Endothelial cell of umbilical vein (primary cell): Measurements from ENCODE around the gene NPHS1. TPM values are rescaled to one million over a fixed set of nuclear protein-coding genes. Genes with fewer than 3 reads are reported as not detected.

Source experiments
- BruUV-seq: library from RNA; stranded (reverse); fragments of 400-500 nt; replicated peaks from 2 replicates; lab custom pipeline; 2021; lab: Mats Ljungman, UMichigan
- CTCF ChIA-PET: fragments of 300-600, 350-600 bp; sonication (Branson Sonifier 250); formaldehyde crosslinking; loops from one replicate; lab custom pipeline; 2021; ENCODE audit warnings: antibody characterized with exemption, inconsistent platforms; lab: Charles Lee
- POLR2A ChIA-PET: fragments of 300-600, 350-600 bp; sonication (Branson Sonifier 250); formaldehyde crosslinking; loops from one replicate; lab custom pipeline; 2021; ENCODE audit warnings: antibody characterized with exemption, inconsistent platforms; lab: Charles Lee
- DNase-seq: peaks from one replicate; pipeline ENCODE4 v3.0.0-alpha.2; 2011; ENCODE audit warnings: low read depth, low spot score
- FAIRE-seq: peaks from 2 replicates; lab custom pipeline; 2011; peaks lifted over from hg19 to GRCh38; lab: Jason Lieb, UNC
- H2AFZ ChIP-seq: 2 replicates; pipeline ENCODE4 v1.6.0; 2012; ENCODE audit warnings: low read depth, low read length, control low read depth, inconsistent platforms
- H3K27ac ChIP-seq: 2 replicates; pipeline ENCODE4 v1.5.1; 2011; ENCODE audit warnings: low read depth, mild to moderate bottlenecking, control low read depth, low read length, moderate library complexity; ENCODE audit not compliant: insufficient read depth
- H3K27me3 ChIP-seq, 2 experiments: 2 replicates each; pipeline versions ENCODE4 v1.6.0 to v1.6.1; 2011; ENCODE audit warnings: low read length in 2 of 2, mixed read lengths in 1 of 2; ENCODE audit not compliant: control insufficient read depth in 2 of 2, insufficient read depth in 2 of 2
- H3K36me3 ChIP-seq, 2 experiments: 2 replicates in 1 of 2; 3 replicates in 1 of 2; pipeline ENCODE4 v1.5.1; 2011; ENCODE audit warnings: low read length in 2 of 2, mild to moderate bottlenecking in 1 of 2, moderate library complexity in 1 of 2; ENCODE audit not compliant: control insufficient read depth in 2 of 2, insufficient read depth in 2 of 2; ENCODE audit errors: extremely low read depth in 1 of 2
- H3K4me1 ChIP-seq: 3 replicates; pipeline ENCODE4 v1.5.1; 2011; ENCODE audit warnings: mild to moderate bottlenecking, low read length; ENCODE audit not compliant: control insufficient read depth, insufficient read depth; ENCODE audit errors: extremely low read depth
- H3K4me2 ChIP-seq: 2 replicates; pipeline ENCODE4 v1.6.1; 2011; ENCODE audit warnings: low read length, control low read depth, mixed read lengths; ENCODE audit not compliant: insufficient read depth
- H3K4me3 ChIP-seq, 3 experiments: fragments of 200-600 bp in 1 of 3; sonication (generic), shearing (Covaris generic) in 1 of 3; replicated peaks in 1 of 3; 2 replicates each; pipeline ENCODE4 v1.5.1; 2011 to 2016; ENCODE audit warnings: control low read depth in 3 of 3, low read length in 3 of 3, mild to moderate bottlenecking in 2 of 3, inconsistent platforms in 1 of 3, low read depth in 1 of 3, moderate library complexity in 1 of 3; ENCODE audit not compliant: insufficient read depth in 1 of 3
- H3K79me2 ChIP-seq: 2 replicates; pipeline ENCODE4 v1.6.0; 2012; ENCODE audit warnings: low read length, inconsistent platforms; ENCODE audit not compliant: control insufficient read depth, insufficient read depth
- H3K9ac ChIP-seq: replicated peaks from 2 replicates; pipeline ENCODE3; 2011; ENCODE audit warnings: low read length, control low read depth; ENCODE audit not compliant: insufficient read depth; ENCODE audit errors: extremely low read depth
- H3K9me1 ChIP-seq: replicated peaks from 3 replicates; pipeline ENCODE4 v1.6.0; 2011; ENCODE audit warnings: mild to moderate bottlenecking, low read length; ENCODE audit not compliant: control insufficient read depth, insufficient read depth; ENCODE audit errors: extremely low read depth
- H3K9me3 ChIP-seq: replicated peaks from 2 replicates; pipeline ENCODE4 v1.5.1; 2012; ENCODE audit warnings: low read length, inconsistent platforms; ENCODE audit not compliant: control insufficient read depth, insufficient read depth
- H4K20me1 ChIP-seq: replicated peaks from 2 replicates; pipeline ENCODE3; 2011; ENCODE audit warnings: mild to moderate bottlenecking, low read length; ENCODE audit not compliant: control insufficient read depth, insufficient read depth; ENCODE audit errors: extremely low read depth
- EZH2 ChIP-seq: IDR thresholded peaks from 2 replicates; pipeline ENCODE4 v1.6.1; 2012; ENCODE audit warnings: borderline replicate concordance, low read depth, mild to moderate bottlenecking, moderate library complexity, low read length, inconsistent platforms; ENCODE audit not compliant: severe bottlenecking
- FOS ChIP-seq: IDR thresholded peaks from 2 replicates; pipeline ENCODE4 v1.6.1; 2011; ENCODE audit warnings: mild to moderate bottlenecking, low read length, moderate library complexity, borderline replicate concordance; ENCODE audit not compliant: insufficient read depth
- GATA2 ChIP-seq: IDR thresholded peaks from 2 replicates; pipeline ENCODE4 v1.7.0; 2011; ENCODE audit warnings: low read depth, mild to moderate bottlenecking, moderate library complexity, mixed read lengths, low read length; ENCODE audit not compliant: insufficient read length, insufficient read depth
- JUN ChIP-seq: IDR thresholded peaks from 2 replicates; pipeline ENCODE4 v1.6.1; 2011; ENCODE audit warnings: borderline replicate concordance, low read depth; ENCODE audit not compliant: insufficient read length, insufficient read depth
- MAX ChIP-seq: IDR thresholded peaks from 2 replicates; pipeline ENCODE4 v1.6.1; 2011; ENCODE audit not compliant: insufficient read depth, insufficient read length
- MYC ChIP-seq: IDR thresholded peaks from one replicate; pipeline ENCODE4 v1.6.1; 2011; ENCODE audit warnings: mild to moderate bottlenecking, low read depth, low read length
- POLR2A ChIP-seq: IDR thresholded peaks from 2 replicates; pipeline ENCODE4 v1.6.1; 2012; ENCODE audit warnings: low read depth, mild to moderate bottlenecking, control low read depth, low read length
- POLR2AphosphoS5 ChIP-seq: IDR thresholded peaks from 2 replicates; pipeline ENCODE4 v1.6.1; 2012; ENCODE audit warnings: low read depth, mild to moderate bottlenecking, control low read depth, low read length, moderate library complexity; ENCODE audit not compliant: insufficient read depth
- dilution Hi-C: fragments of 300-500 bp; cut with MboI; formaldehyde crosslinking; loops from one replicate; pipeline ENCODE4 v1.15.0; 2019; ENCODE audit warnings: low sequenced_read_pairs; ENCODE audit not compliant: extremely low pct_ligation_motif_present
- intact Hi-C: fragments of 100-400 bp; cut with micrococcal nuclease; formaldehyde crosslinking; loops from one replicate; pipeline ENCODE4 v1.10.0; 2022
- polyA plus RNA-seq, 4 experiments: library from polyadenylated mRNA; depleted of rRNA in 3 of 4; stranded (reverse) in 3 of 4; unstranded in 1 of 4; fragments of >200 nt; gene quantifications; 2 replicates each; pipeline versions ENCODE4 v1.2.1 to v1.2.3, GENCODE V29; 2011 to 2012; ENCODE audit warnings: missing spikeins in 1 of 4
- total RNA-seq: library from RNA; stranded (reverse); gene quantifications from 2 replicates; pipeline ENCODE4 v1.2.3, GENCODE V29; 2021
- TF ChIP-seq, protein P1 (sequence below), 2 donors: IDR thresholded peaks; 1 replicate in 1 of 2; 2 replicates in 1 of 2; pipeline ENCODE4 v1.5.1; 2011; ENCODE audit warnings: low read length in 2 of 2, mild to moderate bottlenecking in 2 of 2, moderate library complexity in 2 of 2, control low read depth in 1 of 2, inconsistent platforms in 1 of 2, low read depth in 1 of 2; ENCODE audit not compliant: insufficient read depth in 1 of 2; ENCODE audit errors: extremely low read depth in 1 of 2

NPHS1 gene
- total and polyA plus RNA-seq, 2 donors (not counting 3 experiments of a cell fraction or from before 2014, with no cell fraction given), result not detected

DNA sequence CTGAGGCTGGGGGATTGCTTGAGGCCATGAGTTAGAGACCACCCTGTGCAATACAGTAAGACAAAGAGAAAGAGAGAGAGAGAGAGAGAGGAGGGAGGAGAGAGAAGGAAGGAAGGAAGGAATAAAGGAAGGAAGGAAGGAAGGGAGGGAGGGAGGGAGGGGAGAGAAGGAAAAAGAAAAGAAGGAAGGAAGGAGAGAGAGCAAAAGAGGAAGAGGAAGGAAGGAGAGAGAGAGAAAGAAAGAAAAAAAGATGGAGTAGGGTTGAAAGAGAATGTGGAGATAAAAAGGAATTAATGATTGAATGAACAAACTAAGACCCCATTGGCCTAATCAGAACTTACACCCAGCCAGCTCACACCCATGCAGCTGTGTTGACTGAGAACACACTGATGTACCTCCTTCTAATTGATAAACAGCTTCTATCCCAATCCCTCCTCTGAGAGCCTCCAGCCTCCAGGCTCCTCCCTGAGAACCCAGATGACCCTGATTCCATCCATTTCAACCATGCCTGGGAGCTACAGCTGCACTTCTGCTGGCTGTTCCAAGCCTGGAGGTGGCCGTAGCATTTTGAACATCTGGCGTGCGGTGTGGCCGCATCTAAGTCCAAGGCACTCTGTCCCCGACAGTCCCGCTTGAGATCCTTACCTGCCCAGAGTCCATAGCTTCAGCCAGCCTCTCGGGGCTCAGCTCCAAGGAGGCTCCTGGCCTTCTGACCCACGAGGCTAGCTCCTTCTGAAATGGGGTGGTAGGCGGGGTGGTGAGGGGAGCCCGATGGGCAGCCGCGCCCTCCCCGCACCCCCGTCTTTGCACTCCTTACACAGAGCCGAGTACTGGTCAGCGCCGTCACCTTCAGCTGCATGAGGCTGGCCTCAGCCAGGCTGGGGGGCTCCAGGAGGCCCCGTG, 40.7 kb downstream of the NPHS1 start:
- FAIRE-seq (no peak), DNase-seq (no peak)
- Histone ChIP-seq H3K27ac (no peak overlapping the region), H3K4me3 (no peak overlapping the region), H3K4me2 (no peak overlapping the region), H3K27me3 (peaks cover 0 to 1% of the 10 kb centered on the region in 2 experiments), H3K9me3 (no peaks in the 10 kb centered on the region), H3K79me2 (no peaks in the 10 kb centered on the region), H3K9ac (no peak overlapping the region), H3K36me3 (no peaks in the 10 kb centered on the region), H3K9me1 (no peaks in the 10 kb centered on the region), H3K4me1 (no peaks in the 10 kb centered on the region), H4K20me1 (no peaks in the 10 kb centered on the region), H2AFZ (no peak overlapping the region)
- BruUV-seq, result no TSS peak
- ChIA-PET CTCF (no interaction called here), POLR2A (no interaction called here)
- TF ChIP-seq FOS (no peak), POLR2AphosphoS5 (no peak), MYC (no peak), EZH2 (no peak), JUN (no peak), POLR2A (no peak), MAX (no peak), GATA2 (no peak)
- TF ChIP-seq, protein P1, sequence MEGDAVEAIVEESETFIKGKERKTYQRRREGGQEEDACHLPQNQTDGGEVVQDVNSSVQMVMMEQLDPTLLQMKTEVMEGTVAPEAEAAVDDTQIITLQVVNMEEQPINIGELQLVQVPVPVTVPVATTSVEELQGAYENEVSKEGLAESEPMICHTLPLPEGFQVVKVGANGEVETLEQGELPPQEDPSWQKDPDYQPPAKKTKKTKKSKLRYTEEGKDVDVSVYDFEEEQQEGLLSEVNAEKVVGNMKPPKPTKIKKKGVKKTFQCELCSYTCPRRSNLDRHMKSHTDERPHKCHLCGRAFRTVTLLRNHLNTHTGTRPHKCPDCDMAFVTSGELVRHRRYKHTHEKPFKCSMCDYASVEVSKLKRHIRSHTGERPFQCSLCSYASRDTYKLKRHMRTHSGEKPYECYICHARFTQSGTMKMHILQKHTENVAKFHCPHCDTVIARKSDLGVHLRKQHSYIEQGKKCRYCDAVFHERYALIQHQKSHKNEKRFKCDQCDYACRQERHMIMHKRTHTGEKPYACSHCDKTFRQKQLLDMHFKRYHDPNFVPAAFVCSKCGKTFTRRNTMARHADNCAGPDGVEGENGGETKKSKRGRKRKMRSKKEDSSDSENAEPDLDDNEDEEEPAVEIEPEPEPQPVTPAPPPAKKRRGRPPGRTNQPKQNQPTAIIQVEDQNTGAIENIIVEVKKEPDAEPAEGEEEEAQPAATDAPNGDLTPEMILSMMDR (IDR thresholded peaks at IDR 0.05; ENCODE audit: extremely low read depth in 1 of 2, insufficient read depth in 1 of 2, low read depth in 1 of 2, low read length in 2 of 2), result no peak
- dilution Hi-C loops (no loop called here), intact Hi-C loops (no loop called here)
